Activated T-cell treated with anti-CD3 and anti-CD28 coated beads for 4 hours (primary cell): ENCODE measurements around the gene MSH6.

Experiments used
- DNase-seq: peaks from one replicate; pipeline ENCODE4 v3.0.0-alpha.2; 2020

Gene MSH6, protein sequence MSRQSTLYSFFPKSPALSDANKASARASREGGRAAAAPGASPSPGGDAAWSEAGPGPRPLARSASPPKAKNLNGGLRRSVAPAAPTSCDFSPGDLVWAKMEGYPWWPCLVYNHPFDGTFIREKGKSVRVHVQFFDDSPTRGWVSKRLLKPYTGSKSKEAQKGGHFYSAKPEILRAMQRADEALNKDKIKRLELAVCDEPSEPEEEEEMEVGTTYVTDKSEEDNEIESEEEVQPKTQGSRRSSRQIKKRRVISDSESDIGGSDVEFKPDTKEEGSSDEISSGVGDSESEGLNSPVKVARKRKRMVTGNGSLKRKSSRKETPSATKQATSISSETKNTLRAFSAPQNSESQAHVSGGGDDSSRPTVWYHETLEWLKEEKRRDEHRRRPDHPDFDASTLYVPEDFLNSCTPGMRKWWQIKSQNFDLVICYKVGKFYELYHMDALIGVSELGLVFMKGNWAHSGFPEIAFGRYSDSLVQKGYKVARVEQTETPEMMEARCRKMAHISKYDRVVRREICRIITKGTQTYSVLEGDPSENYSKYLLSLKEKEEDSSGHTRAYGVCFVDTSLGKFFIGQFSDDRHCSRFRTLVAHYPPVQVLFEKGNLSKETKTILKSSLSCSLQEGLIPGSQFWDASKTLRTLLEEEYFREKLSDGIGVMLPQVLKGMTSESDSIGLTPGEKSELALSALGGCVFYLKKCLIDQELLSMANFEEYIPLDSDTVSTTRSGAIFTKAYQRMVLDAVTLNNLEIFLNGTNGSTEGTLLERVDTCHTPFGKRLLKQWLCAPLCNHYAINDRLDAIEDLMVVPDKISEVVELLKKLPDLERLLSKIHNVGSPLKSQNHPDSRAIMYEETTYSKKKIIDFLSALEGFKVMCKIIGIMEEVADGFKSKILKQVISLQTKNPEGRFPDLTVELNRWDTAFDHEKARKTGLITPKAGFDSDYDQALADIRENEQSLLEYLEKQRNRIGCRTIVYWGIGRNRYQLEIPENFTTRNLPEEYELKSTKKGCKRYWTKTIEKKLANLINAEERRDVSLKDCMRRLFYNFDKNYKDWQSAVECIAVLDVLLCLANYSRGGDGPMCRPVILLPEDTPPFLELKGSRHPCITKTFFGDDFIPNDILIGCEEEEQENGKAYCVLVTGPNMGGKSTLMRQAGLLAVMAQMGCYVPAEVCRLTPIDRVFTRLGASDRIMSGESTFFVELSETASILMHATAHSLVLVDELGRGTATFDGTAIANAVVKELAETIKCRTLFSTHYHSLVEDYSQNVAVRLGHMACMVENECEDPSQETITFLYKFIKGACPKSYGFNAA (N-terminal part only)

DNA sequence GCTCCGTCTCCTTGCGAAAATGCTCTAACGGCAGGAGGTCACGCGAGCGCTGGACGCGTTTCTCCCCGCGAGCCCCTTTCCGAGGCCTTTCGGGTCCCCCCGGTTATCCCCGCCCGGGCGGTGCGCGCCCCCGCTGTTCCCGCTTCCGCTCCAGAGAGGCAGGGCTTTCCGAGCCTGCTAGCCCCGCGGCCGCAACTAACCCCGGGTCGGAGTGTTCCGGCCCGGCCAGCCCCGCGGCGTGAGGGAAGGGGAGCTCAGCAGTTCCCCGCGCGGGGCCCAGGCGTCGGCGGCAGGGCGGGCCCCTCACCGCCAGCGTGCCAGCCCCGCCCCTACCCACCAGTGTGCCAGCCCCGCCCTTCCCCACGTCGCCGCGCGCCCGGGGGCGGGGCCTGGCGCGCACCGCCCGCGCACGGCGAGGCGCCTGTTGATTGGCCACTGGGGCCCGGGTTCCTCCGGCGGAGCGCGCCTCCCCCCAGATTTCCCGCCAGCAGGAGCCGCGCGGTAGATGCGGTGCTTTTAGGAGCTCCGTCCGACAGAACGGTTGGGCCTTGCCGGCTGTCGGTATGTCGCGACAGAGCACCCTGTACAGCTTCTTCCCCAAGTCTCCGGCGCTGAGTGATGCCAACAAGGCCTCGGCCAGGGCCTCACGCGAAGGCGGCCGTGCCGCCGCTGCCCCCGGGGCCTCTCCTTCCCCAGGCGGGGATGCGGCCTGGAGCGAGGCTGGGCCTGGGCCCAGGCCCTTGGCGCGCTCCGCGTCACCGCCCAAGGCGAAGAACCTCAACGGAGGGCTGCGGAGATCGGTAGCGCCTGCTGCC is at the start of gene MSH6:
TSS of gene MSH6 (plus strand) at position 475 of the 815 bp plus-strand sequence. CDS start at position 564, 89 bp downstream.
- peak; percentile 82 for DNase-seq

DNA sequence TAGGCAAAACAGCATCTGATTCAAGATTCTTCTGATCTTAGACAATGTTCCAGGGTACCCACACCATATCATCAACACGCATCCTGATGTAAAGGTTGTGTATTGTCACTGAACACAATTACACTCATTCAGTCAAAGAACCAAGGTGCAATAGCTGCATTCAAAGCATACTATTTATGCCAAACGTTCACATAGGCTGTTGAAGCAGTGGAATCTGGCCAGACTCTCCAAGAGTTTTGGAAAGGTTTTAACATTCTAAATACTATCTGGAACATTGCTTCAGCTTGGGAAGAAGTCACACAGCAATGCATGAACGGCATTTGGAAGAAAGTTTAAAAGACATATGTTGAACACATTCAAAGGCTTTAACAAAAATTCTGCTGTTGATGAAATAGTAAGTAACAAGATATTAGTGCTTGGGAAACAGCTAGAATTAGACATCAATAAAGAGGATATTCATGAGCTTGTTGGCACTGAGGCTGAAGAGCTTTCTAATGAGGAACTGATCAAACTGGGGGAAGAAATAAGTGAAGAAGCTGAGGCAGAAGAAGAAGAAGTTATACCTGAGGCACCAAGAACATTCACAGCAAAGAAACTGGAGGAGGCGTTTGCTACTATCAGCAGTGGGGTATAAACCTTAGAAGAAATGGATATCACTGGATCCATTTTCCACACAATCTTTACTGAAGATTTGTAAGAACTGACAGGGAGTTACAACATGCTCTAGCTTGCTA is 47.6 kb upstream of the MSH6 start:
- no peak for DNase-seq

DNA sequence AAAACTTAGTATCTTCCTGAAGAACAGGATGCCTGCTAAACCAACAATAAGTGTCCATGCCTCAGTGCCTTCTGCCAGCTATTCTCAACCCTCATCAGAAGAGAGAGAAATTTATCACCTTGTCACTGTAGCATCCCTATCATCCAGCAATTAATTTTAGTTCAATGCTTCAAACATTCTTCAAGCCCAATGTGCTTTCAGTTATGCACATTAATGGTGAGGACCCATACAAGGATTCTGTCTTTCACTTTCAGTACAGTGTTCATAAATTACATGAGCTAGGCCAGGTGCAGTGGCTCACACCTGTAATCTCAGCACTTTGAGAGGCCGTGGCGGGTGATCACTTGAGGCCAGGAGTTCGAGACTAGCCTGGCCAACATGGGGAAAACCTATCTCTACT is 47.0 kb upstream of the MSH6 start:
- no peak for DNase-seq

DNA sequence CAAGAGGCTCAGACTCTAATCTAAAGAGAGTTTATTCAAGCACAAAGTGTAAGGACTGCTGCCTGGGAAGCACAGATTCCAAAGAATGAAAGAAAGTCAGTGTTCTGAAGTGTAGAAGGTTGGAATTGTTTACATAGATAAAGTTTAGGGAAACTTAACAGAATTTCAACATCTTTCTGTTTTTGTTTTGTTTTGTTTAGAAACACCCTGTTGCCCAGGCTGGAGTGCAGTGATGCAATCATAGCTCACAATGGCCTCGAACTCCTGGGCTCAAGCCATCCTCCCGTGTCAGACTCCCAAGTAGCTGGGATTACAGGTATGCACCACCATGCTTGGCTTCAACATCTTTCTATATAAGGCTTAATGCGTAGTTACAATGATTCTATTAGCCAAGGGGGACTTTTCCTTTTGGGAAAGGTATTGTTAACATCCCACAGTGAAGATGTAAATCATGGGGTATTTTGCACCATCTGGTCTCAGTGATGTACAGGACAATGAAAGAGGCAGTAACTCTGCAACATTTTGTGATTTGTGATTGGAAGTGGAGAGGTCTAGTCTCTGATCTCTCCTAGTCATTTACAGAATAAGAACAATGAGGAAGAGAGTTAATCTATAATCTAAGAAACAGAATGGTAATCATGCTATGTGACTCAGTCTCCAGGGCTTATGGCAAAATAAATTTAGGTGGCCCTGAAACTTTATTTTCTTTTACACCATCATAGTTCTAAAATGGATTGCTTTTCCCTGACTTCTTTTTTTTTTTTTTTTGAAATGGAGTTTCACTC is 45.6 kb upstream of the MSH6 start:
- DNase-seq: no peak

DNA sequence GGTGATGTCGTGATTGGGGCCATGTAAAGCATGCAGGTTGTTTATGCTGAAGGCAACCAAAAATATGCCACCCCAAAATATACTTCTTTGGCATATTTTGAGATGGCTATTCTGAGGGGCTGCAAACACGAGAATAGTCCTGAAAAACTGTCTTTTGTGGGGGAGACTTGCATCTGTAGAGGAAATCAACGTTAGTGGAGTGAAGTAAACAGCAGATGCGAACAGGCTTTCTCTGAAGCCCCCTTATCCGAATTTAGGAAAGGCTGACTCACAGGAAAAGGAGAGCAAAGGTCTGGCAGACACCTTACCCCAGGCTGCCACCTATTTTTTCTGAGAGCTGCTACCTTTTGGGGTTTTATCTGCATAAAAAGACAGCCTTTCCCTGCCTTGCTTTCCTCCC is 44.6 kb upstream of the MSH6 start:
- DNase-seq: no peak

DNA sequence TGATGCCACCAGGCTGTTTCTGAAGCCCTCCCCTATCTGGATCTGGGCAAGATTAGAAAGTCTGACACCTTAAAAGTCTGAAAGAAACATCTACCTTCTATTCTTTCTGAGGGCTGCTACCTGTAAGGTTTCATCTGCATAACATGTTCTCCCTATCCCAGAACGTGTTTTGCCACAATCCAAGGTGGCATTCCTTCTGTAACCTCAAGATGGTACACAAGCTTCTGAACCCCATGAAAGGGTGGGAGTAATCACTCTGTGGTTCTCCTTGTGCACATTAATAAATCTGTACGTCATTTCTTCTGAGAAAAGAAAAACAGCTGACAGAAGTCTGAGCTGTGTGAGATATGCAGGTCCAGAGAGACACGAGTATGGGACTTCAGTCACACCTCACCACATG is 41.8 kb upstream of the MSH6 start:
- DNase-seq: no peak

DNA sequence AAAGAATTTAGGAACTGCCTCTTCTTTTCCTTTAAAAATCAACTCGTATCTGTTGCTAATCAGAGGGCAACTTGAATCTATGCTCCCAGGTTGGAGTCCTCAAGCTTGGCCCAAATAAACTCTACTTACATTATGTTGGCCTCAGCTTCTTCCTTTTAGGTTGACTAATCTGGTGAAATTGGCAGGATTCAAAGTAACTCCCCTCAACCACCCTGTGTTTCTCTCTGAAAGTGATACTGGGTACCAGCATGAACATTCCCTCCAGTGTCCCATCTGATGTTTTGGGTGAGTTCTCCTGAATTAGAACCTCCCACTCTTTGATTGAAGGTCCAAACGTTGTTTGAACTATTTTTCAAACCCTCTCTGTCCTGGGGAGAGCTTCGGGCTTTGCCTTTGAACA is 41.3 kb upstream of the MSH6 start:
- no peak for DNase-seq

DNA sequence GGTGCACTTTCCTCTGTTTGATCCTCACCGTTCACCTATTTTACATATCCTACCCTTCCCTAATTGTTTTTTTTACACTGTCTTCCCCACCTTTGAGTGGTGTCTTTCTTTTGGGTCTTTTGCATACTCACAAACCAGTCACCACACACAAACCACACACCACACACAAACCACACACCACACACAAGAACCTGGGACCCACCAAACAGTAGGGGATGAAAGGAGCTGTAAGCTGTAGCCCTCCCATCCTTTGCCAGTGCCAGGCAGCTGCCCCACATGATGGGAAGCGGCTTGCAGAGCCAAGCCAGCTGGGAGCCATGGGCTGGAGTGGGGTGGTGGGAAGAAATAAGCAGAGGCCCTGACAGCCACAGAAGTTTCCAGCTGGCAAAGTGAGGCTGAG is 38.9 kb upstream of the MSH6 start:
- no peak for DNase-seq

DNA sequence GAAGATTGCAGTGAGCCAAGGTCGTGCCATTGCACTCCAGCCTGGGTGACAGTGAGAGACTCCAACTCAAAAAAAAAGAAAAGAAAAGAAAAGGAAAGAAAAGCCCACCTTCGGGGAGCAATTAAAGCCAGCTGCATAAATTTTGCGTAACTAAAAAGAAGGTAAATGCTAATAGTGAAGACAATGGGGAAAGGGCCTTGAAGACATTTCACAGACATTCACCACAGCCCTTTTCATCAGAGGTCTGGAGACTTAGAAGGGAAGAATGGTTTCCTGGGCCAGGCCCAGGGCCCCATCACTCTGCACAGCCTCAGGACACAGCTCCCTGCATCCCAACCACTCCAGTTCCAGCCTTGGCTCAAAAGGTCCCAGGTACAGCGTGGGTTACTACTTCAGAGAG is 35.1 kb upstream of the MSH6 start:
- no peak for DNase-seq

DNA sequence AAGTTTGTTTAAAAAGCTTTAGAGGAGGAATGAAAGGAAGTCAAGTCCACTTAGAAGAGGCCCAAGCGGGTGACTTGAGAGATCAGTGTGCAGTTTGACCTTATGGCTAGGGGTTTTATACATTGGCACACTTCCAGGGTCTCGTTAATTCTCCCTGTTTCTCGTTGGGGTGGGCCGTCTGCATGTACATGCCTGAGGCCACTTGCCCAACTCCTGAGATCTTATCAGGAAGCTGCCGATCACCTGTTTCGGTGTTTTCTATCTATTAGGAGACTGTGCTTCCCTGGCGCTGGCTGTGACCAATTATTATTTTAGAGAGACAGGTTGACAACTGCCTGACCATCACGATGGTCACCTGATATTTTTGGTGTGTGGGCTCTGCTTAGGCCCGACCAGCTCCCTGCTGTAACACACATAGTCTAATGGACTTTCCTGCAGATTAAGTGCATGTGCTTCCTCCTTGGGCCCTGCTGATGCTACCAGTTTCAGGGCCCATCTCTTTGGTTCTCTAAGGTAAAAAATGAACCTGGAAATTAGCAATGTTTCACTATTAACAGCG is 31.0 kb upstream of the MSH6 start:
- DNase-seq: no peak

DNA sequence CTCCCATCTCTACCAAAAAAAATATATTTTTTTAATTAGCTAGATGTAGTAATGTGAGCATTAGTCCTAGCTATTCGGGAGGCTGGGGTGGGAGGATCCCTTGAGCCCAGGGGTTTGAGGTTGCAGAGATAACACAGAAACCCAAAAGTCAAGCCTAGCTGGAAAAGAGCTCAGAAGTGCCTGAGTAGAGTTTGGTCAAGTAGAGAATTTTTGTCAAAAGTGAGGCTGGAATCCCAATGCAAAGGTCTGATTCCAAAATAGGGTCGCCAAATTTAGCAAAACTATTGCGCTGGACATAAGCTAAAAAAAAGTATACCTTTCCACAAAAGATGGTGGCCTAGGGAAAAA is 15.5 kb upstream of the MSH6 start:
- DNase-seq: no peak

DNA sequence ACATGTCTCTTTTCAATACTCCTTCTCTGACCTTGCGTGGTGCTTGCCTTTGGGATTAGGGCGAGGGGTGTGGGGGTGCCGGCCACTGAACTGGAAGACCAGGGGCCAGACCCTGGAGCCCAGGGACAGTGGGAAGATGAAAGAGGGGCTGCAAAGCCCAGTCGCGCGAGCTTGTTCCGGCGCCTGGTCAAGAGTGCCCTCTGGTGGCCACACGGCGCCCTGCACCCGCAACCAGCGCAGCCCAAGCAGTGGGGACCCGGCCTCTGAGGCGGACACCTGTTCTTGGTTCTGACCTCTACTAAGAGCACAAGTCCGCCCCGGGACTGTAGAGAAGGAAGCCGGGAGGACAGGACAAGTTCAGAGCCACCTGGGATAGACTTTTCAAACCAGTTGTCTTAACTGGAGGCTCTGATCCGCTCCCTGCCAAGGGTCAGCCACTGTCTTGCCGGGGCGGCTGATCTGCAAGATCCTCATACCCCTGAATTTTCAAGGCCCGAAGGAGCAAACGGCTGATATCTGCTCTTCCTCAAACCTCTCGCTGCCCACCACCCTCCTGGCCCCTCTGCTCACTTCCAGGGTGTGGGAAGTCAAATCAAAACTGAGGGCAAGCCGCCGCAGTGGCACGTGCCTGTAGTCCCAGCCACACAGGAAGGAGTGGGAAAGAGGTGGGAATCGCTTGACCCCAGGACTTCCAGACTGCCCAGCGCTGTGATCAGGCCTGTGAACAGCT is 14.9 kb upstream of the MSH6 start:
- peak; percentile 62 for DNase-seq

DNA sequence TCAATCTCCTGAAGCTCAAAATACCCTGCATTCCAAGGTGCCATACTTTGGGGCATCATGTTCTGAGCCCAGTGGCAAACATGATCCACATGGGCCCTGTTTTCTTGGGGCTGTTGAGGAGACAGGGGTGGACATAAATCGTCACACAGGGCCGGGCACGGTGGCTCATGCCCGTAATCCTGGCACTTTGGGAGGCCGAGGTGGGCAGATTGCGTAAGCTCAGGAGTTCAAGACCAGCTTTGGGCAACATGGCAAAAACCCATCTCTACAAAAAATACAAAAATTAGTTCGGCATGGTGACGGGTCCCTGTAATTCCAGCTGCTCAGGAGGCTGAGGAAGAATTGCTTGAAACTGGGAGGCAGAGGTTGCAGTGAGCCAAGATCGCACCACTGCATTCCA is 13.6 kb upstream of the MSH6 start:
- DNase-seq: no peak

DNA sequence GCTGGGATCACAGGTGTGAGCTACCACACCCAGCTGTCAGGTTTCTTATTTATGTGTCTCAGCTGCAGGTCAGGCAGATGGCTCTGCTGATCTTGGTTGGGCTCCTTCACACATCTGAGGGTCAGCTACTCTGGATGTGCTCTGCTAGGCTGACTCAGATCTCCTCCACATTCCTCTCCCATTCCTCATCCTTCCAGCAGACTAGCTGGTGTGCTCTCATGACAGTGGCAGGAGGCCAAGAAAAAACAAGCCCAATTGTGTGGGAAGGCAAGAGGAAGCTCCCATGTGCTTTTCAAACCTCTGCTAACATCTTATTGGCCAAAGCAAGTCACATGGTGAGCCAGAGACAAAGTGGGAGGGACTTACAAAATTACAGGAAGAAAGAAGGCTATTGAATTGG is 11.7 kb upstream of the MSH6 start:
- DNase-seq: no peak

DNA sequence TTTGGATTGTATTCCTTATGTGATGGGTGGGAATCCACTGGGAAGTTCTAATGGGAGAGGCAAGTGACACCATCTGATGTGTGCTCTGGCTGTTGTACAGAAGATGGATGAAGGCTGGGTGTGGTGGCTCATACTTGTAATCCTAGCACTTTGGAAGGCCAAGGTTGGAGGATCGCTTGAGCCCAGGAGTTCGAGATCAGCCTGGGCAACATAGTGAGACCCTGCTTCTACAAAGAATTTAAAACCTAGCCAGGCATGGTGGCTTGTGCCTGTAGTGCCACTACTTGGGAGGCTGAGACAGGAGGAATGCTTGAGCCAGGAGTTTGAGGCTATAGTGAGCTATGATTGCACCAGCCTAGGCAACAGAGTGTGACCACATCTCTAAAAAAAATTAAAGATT is 10.6 kb upstream of the MSH6 start:
- no peak for DNase-seq

DNA sequence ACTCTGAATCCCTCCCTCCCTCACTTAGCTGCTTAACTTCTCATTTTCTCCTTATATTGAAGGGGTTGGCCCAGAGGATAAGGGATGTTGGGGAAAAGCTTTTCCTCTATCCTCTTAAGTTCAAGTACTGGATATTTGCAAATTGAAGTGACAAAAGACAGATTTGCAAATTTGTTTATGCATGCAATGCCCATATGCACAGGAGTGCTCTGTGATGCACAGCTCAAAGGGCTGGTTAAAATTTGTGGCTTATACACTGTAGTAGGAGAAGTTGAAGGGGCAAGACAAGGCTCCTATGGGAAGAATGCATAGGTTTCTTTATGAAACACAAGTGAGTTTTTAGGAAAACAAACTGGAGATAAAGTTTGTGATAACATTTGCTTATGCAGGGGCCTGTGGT is 8.4 kb upstream of the MSH6 start:
- no peak for DNase-seq

DNA sequence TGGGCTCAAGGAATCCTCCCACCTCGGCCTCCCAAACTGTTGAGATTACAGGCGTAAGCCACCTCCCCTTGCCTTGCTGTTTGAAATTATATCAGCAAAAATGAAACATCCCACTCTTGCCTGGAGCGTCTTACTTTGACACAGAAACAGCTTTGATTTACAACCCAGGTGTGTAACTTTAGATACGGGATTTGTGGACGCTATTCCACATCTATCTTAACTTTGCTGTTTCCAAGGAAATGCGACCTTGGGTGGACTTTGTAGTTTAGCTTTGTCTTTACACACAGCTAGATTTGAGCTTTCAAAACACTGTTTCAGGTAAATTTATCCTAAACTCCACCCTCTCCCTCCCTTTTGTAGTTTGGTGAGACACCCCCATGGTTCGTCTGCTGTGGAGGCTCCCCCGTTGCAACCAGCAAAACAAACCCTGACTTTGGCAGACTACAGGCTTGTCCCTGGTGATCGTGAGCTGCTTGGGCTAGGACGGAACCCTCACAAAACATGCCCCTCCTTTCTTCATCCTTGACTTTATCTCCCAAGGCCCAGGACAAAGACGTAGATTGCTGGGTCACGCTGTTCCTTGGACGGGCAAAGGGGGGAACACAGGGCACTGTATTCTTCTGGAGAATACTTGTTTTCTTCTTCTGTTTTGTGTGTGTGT is 5.5 kb upstream of the MSH6 start:
- DNase-seq: no peak

DNA sequence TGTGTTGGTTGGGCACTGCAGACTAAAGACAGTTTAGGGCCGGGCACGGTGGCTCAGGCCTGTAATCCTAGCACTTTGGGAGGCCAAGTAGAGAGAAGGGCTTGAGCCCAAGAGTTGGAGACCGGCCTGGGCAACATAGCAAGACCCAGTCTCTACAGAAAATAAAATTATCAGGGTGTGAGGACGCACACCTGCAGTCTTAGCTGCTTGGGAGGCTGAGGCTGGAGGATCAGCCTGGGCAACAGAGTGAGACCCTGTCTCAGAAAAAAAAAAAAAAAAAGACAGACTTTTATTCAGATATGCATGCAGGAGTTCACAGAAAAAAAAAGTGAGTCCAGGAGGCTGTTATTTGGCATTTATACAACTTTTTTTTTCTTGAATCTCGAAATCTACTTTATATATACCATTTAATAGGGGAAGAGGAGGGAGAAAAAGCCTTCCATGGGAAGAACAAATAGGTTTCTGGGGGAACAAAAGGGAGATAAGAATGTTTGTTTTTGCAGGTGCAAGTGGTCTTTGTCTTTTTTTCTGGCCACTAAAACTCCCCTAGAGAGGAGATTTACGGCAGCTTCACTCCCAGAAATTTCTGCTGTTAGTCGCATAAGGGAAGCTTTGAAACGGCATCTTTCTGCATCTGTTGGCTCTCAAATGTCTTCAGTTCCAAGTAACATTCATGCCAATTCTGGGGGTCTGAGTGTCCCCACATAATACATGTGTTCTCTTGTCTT is 4.1 kb upstream of the MSH6 start:
- no peak for DNase-seq

DNA sequence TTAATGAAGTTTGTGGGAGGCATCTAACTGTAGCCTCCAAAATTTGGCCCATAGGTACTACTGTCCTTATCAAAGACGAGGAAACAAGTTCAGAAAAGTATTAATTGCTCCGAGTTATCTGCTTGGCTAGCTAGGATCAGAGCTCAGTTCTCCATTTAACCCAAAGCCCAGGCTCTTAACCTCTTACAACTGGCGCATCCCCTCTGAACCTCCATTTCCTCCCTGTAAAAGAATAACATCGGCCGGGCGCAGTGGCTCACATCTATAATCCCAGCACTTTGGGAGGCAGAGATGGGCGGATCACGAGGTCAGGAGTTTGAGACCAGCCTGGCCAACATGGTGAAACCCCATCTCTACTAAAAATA is 3.5 kb upstream of the MSH6 start:
- DNase-seq: no peak
